HS-5 (cell line): ENCODE measurements around the gene AXIN1.

Experiments
- DNase-seq: peaks from one replicate; pipeline ENCODE4 v3.0.0-alpha.2; 2012; ENCODE audit warnings: low read depth

The AXIN1 gene

GRCh38 chr16:330741-331140, 21.8 kb downstream of the AXIN1 start:
- no peak for DNase-seq

- DNase-seq, result no peak
These were observed 27.0 kb downstream of the AXIN1 start for GRCh38 chr16:325375-326145.

DNA sequence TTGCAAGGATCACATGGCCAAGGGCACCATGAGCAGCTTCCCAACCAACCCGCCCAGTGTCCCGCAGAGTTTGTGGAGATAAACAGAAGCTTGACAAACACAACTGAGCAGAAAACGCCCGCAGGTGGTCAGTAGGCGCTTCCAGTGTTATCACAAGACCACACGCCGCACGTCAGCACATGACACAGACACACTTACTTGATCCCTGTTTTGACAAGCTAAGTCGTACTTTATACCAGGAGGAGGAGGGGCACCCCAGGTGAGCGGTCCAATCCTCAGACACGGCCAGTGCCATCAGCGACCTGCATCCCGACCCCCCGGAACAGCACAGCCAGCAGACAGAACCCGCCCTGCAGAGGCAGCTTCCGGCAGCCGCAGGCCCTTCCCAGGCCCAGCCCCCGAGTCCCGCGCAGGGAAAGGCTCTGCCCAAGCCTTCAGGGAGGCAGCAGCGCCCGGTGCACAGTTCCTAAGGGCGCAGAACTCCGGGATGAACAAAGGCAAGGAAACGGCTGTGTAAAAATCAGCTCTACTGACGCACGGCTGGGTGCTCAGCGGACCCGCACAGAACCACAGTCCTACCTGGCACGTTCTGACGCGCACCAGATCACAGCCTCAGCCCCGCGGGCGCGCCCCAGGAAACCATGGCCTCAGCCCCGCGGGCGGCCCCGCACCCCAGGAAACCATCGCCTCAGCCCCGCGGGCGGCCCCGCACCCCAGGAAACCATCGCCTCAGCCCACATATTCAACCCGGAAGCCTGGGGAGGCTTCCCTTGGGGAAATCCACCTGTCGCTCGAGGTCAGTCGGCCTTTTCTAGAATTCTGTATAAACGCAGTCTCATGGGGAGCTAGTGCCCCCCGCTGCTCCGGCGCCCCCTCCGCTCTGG, 27.8 kb downstream of the AXIN1 start:
- no peak for DNase-seq

DNA sequence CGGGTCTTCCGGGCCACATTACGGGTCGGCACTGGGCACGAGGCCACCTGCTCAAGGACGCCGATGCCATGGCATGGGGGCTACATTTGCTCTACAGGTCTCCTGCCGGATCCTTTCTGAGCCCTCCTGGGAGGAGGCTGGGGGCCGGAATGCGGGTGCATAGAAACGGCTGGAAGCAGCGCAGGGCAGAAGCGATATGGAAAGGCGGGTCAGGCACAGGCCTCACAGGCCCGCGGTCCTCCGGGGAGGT, 28.4 kb downstream of the AXIN1 start:
- no peak for DNase-seq

DNA sequence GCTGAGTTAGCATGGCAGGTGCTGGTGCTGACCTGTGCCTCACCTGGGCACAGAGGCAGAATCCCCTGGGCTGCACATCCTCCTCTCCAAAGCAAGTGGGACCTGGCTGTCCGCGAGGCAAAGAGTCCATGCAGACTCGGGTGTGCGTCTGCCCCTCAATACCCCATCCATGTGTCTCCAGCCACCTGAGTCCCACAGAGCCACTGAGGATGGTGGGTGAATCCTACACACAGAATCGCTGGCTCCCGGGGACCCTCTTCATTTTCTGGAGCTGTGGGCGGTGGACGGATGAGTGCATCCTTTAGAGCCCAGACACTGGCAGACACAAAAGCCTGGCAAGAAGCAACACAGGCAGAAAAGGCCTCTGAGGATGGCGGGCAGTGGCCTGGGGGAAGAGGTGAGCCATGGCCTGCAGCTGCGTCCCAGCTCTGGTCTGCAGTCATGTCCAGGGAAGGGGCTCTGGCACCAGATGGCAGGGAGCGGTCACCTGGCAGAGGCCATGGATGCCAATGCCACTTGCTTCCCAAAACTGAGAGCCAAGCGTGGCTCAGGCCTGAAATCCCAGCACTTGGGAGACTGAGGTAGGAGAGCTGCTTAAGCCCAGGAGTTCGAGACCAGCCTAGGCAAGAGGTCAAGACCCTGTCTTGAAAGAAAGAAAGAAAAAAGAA, 29.9 kb downstream of the AXIN1 start:
- no peak for DNase-seq

DNA sequence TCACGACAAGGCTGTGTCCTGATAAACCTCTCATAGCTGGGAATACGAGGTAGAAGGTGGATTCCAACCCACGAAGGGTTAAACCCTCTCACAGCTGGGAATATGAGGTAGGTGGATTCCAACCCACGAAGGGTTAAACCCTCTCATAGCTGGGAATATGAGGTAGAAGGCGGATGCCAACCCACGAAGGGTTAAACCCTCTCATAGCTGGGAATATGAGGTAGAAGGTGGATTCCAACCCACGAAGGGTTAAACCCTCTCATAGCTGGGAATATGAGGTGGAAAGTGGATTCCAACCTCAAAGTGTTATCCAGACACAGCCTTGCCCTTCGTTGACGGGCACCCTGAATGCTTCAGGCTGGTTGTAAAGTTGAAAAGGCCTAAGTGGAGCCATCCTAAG, 31.0 kb downstream of the AXIN1 start:
- no peak for DNase-seq

DNA sequence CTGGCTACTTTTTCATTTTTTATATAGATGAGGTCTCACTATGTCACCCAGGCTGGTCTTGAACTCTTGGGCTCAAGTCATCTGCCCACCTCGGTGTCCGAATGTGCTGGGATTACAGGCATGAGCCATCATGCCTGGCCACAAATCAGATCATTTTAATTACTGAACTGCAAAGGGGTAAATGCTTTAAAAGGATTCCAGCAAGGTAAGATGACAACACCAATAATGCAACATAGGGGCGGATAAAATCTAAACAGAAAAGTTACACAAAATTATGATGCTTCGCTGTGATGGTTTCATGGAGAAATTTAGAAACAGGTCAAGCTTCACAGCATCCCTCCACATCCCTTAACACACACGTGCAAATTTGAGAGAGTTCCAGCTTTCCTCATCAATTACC, 32.3 kb downstream of the AXIN1 start:
- DNase-seq, result no peak

DNA sequence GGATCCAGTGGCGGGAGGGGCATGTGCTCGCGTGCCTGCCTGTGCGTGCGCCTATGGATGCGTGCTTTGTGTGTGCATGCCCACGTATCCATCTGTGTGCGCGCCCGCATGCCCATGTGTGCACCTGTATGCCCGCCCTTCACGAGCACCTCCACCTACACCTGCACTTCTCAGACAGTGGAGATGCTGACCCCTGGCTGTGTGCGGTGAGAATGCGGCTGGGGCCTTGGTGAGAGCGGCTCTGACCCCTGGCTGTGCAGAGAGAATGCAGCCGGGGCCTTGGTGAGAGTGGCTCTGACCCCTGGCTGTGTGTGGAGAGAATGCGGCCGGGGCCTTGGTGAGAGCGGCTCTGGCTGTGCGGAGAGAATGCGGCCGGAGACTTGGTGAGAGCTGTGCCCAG, 33.9 kb downstream of the AXIN1 start:
- DNase-seq, result no peak

- DNase-seq, result no peak
These were observed 34.9 kb downstream of the AXIN1 start for GRCh38 chr16:317583-317982.

GRCh38 chr16:316741-317464, 35.6 kb downstream of the AXIN1 start:
- no peak for DNase-seq

GRCh38 chr16:314795-315299, 37.7 kb downstream of the AXIN1 start:
- no peak for DNase-seq

DNA sequence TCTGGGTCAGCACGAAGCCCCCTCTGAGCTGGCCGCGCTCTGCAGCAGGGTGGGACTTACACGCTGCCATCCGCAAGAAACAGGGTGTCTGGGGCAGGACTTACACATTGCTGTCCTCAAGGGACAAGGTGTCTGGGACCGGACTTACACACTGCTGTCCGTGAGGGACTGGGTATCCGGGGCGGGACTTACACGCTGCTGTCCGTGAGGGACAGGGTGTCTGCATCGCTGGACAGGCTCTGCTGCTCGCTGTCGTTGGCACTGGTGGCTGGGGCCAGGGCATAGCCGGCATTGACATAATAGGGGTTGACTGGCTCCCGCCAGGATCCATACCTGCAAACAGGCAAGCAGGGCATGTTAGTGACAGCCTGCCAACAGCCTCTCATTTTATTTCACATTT, 38.2 kb downstream of the AXIN1 start:
- no peak for DNase-seq

DNA sequence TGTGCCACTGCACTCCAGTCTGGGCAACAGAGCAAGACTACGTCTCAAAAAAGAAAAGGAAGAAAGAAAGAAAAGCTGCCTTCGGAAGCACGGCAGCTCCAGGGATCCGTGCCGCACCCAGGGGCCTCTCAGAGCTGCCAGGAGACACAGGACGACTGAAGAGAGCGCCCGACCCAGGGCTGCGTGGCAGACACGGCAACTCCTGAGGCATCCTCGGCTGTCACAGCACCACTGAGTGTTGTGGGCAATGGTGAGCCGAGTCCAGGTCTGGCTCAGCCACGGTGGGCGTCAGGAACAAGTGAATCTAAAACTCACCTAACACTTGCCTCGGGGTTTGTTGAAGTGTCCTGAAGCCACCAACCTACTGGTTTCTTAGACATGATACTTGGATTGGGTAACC, 40.8 kb downstream of the AXIN1 start:
- DNase-seq, result no peak

GRCh38 chr16:309476-309875, 43.0 kb downstream of the AXIN1 start:
- DNase-seq, result no peak

- no peak for DNase-seq
These were observed 44.7 kb downstream of the AXIN1 start for GRCh38 chr16:307691-308312.

GRCh38 chr16:306911-307370, 45.6 kb downstream of the AXIN1 start:
- no peak for DNase-seq

DNA sequence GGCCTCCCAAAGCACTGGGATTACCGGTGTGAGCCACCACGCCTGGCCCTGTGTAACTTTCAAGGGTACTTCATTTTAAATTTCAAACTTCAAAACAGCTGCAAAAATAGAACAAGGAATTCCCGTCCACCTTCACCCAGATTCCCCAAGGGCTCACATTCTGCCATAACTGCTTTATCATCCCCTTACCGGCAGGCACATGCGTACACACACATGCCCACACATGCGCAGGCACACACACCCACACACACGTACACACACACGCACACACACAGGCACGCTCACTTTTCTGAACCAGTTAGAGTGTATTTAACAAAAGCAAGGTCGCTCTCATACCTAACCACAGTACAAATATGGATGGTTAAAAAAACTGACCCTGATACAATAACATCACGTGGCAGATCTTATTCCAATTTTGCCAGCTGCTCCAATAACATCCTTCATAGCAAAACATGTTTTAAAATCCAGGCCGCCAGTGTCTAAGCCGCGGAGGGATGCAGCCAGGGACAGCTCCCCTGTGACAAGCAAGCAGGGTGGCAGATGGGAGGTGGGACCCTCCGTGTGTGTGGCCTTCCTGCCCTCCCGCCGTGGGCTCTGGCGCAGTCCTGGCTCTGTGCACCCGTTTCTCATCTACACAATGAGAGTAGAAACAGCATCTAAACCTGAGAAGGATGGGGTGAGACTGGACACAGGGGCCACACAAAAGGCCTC, 46.5 kb downstream of the AXIN1 start:
- DNase-seq, result no peak

DNA sequence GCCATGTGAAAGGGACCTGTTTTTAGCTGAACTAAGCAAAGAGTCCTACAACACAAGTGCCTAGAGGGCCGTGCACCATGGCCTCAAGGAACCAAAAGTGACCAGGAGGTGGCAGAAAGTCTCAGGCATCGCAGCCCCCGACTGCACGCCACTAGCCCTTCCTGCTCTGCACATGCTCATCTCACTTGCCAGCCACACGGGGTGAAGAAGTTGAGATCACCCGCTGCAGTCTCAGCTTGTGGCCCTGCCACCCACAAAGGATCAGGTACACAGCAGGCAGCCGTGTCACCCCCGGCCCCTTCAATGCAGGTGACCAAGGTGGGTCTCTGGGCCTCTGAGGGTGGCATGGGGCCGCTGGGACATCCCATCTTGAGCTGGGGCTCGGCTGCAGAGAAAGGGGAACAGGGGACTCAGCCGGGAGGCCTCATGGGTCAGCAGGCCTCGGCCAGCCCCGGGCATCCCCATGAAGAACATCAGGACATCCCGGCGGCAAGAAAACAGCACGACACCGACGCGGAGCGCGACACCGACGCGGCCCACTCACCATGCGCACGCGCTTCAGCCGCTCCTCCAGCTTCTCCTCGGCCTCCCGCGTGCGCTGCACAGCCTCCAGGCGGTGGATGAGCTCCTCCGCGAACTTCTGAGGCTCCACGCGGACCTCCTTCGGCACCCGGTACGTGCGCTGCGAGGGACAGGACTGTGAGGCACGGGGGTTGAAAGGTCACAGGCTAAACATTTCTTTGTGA, 48.6 kb downstream of the AXIN1 start:
- DNase-seq, result no peak

- no peak for DNase-seq
These were observed 50.6 kb downstream of the AXIN1 start for GRCh38 chr16:301950-302349.

GRCh38 chr16:301235-301634, 51.3 kb downstream of the AXIN1 start:
- DNase-seq, result no peak
